Panc1 (cell line): ENCODE measurements around the gene CD244. TPM values are rescaled to one million over a fixed set of nuclear protein-coding genes. Genes with fewer than 3 reads are reported as not detected.

Experiments used
- ATAC-seq: fragments of 200-7000 bp; cut with Tn5 transposase; 2 replicates; pipeline ENCODE4 v1.9.1; 2020; ENCODE audit warnings: mild to moderate bottlenecking, moderate library complexity
- BruUV-seq: library from RNA; stranded (reverse); fragments of 400-500 nt; replicated peaks from 2 replicates; lab custom pipeline; 2021; lab: Mats Ljungman, UMichigan
- CTCF ChIA-PET: fragments of 300-600 bp; sonication (Branson Sonifier 250); formaldehyde crosslinking; loops from one replicate; lab custom pipeline; 2022; ENCODE audit warnings: antibody characterized with exemption; lab: Charles Lee
- POLR2A ChIA-PET: fragments of 300-600 bp; sonication (Branson Sonifier 250); formaldehyde crosslinking; loops from one replicate; lab custom pipeline; 2022; ENCODE audit warnings: antibody characterized with exemption; lab: Charles Lee
- DNase-seq: peaks from one replicate; pipeline ENCODE4 v3.0.0-alpha.2; 2010; ENCODE audit warnings: low read depth, low spot score
- H3K27ac ChIP-seq: 2 replicates; pipeline ENCODE4 v1.5.1; 2011; ENCODE audit warnings: mild to moderate bottlenecking, low read length, inconsistent platforms
- H3K27me3 ChIP-seq: fragments of 200-500 bp; sonication (Bioruptor generic); 2 replicates; pipeline ENCODE4 v1.6.0; 2014; ENCODE audit warnings: low read length, inconsistent platforms; ENCODE audit not compliant: control insufficient read depth, insufficient read depth
- H3K36me3 ChIP-seq: fragments of 200-500 bp; sonication (Bioruptor generic); 2 replicates; pipeline ENCODE4 v1.5.1; 2014; ENCODE audit warnings: inconsistent platforms, mild to moderate bottlenecking, low read length, moderate library complexity; ENCODE audit not compliant: control insufficient read depth, insufficient read depth
- H3K4me1 ChIP-seq: 2 replicates; pipeline ENCODE4 v1.5.1; 2011; ENCODE audit warnings: inconsistent platforms, mild to moderate bottlenecking, low read length, moderate library complexity; ENCODE audit not compliant: control insufficient read depth, insufficient read depth
- H3K4me3 ChIP-seq, 2 experiments: 2 replicates each; pipeline ENCODE4 v1.5.1; 2011 to 2012; ENCODE audit warnings: low read depth in 2 of 2, low read length in 2 of 2, mild to moderate bottlenecking in 2 of 2, inconsistent platforms in 1 of 2, moderate library complexity in 1 of 2
- H3K9me3 ChIP-seq: fragments of 200-500 bp; sonication (Bioruptor generic); 2 replicates; pipeline ENCODE4 v1.5.1; 2014; ENCODE audit warnings: low read depth, mild to moderate bottlenecking, inconsistent platforms, low read length, moderate library complexity; ENCODE audit not compliant: control insufficient read depth, insufficient read depth
- POLR2AphosphoS5 ChIP-seq: IDR thresholded peaks from 2 replicates; pipeline ENCODE4 v1.6.1; 2012; ENCODE audit warnings: mild to moderate bottlenecking, low read depth, low read length, moderate library complexity
- SIN3A ChIP-seq: IDR thresholded peaks from 2 replicates; pipeline ENCODE4 v1.6.1; 2012; ENCODE audit warnings: low read depth, mild to moderate bottlenecking, low read length, moderate library complexity, borderline replicate concordance; ENCODE audit not compliant: insufficient read depth
- TCF7L2 ChIP-seq: IDR thresholded peaks from 2 replicates; pipeline ENCODE4 v1.6.1; 2011; ENCODE audit warnings: mild to moderate bottlenecking, low read depth, low read length, inconsistent platforms
- in situ Hi-C: cut with HindIII; loops from 2 replicates; pipeline ENCODE4 v1.10.0; 2016; ENCODE audit warnings: low sequenced_read_pairs, low pct_unique_long_range_greater_than_20kb
- intact Hi-C: fragments of 100-400 bp; cut with micrococcal nuclease; formaldehyde crosslinking; loops from one replicate; pipeline ENCODE4 v1.10.0; 2022; ENCODE audit not compliant: unreplicated experiment
- total RNA-seq: library from RNA; stranded (reverse); gene quantifications from one replicate; pipeline ENCODE4 v1.2.1, GENCODE V29; 2021; ENCODE audit not compliant: unreplicated experiment
- TF ChIP-seq, protein P1 (sequence below): fragments of 450-650 bp; IDR thresholded peaks from 2 replicates; pipeline ENCODE4 v1.5.1; 2017; ENCODE audit warnings: mild to moderate bottlenecking
- TF ChIP-seq, protein P2 (sequence below), 2 experiments: IDR thresholded peaks; 2 replicates each; pipeline ENCODE4 v1.6.1; 2011 to 2012; ENCODE audit warnings: low read depth in 2 of 2, control low read depth in 1 of 2, low read length in 1 of 2, mild to moderate bottlenecking in 1 of 2, moderate library complexity in 1 of 2; ENCODE audit not compliant: insufficient read depth in 1 of 2

Gene CD244
- total RNA-seq, 1 experiment from 2014 or later, result not detected

DNA sequence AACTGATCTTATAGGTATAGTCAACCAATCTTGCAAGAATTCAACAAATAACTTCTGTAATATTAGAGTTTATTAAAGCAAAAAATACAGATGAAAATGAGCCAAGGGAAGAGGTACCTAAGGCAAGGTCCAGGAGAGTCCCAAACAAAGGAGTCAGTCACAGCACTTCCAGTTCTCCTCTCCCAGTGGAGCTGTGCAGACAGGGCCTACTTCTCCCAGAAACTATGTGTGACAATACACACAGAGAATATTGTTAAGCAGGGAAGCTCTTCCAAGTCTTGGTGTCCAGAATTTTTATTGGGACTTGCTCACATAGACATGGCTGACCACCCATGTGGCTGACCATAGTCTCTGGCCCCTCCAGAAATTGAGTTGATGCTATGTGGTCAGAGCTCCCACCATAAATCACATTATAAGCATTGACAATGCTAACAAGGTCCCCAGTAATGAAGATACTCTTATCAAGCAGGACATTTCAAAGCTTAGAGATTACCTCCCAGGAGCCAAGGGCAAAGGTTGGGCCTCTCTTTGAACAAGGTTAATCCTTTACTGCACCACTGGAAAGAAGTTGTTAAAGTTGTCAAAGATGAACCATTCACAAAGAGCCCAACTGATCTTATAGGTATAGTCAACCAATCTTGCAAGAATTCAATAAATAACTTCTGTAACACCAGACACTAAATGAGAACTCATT, 3.5 kb upstream of the CD244 start:
- Histone ChIP-seq H3K27ac (no peak overlapping the region), H3K9me3 (no peaks in the 10 kb centered on the region), H3K4me1 (no peaks in the 10 kb centered on the region), H3K27me3 (0 out of 2 replicates have a peak, but pooled peaks cover 2% of the 10 kb centered on the region), H3K36me3 (no peaks in the 10 kb centered on the region), H3K4me3 (no peak overlapping the region)
- ATAC-seq (no peak), DNase-seq (no peak)
- intact Hi-C loops (no loop called here), in situ Hi-C loops (no loop called here)
- no TSS peak for BruUV-seq
- POLR2A ChIA-PET, result no interaction called here
- CTCF ChIA-PET, result interaction anchor here (0.6 kb wide), 1 partner anchor 37 kb away, joined by 3 read pairs; no protein-coding TSS in a partner anchor
- TF ChIP-seq TCF7L2 (no peak), SIN3A (no peak), POLR2AphosphoS5 (no peak)
- TF ChIP-seq, protein P1, sequence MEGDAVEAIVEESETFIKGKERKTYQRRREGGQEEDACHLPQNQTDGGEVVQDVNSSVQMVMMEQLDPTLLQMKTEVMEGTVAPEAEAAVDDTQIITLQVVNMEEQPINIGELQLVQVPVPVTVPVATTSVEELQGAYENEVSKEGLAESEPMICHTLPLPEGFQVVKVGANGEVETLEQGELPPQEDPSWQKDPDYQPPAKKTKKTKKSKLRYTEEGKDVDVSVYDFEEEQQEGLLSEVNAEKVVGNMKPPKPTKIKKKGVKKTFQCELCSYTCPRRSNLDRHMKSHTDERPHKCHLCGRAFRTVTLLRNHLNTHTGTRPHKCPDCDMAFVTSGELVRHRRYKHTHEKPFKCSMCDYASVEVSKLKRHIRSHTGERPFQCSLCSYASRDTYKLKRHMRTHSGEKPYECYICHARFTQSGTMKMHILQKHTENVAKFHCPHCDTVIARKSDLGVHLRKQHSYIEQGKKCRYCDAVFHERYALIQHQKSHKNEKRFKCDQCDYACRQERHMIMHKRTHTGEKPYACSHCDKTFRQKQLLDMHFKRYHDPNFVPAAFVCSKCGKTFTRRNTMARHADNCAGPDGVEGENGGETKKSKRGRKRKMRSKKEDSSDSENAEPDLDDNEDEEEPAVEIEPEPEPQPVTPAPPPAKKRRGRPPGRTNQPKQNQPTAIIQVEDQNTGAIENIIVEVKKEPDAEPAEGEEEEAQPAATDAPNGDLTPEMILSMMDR, result no peak
- TF ChIP-seq, protein P2, sequence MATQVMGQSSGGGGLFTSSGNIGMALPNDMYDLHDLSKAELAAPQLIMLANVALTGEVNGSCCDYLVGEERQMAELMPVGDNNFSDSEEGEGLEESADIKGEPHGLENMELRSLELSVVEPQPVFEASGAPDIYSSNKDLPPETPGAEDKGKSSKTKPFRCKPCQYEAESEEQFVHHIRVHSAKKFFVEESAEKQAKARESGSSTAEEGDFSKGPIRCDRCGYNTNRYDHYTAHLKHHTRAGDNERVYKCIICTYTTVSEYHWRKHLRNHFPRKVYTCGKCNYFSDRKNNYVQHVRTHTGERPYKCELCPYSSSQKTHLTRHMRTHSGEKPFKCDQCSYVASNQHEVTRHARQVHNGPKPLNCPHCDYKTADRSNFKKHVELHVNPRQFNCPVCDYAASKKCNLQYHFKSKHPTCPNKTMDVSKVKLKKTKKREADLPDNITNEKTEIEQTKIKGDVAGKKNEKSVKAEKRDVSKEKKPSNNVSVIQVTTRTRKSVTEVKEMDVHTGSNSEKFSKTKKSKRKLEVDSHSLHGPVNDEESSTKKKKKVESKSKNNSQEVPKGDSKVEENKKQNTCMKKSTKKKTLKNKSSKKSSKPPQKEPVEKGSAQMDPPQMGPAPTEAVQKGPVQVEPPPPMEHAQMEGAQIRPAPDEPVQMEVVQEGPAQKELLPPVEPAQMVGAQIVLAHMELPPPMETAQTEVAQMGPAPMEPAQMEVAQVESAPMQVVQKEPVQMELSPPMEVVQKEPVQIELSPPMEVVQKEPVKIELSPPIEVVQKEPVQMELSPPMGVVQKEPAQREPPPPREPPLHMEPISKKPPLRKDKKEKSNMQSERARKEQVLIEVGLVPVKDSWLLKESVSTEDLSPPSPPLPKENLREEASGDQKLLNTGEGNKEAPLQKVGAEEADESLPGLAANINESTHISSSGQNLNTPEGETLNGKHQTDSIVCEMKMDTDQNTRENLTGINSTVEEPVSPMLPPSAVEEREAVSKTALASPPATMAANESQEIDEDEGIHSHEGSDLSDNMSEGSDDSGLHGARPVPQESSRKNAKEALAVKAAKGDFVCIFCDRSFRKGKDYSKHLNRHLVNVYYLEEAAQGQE (IDR thresholded peaks at IDR 0.05; ENCODE audit: insufficient read depth in 1 of 2, low read depth in 2 of 2, low read length in 1 of 2), result no peak

DNA sequence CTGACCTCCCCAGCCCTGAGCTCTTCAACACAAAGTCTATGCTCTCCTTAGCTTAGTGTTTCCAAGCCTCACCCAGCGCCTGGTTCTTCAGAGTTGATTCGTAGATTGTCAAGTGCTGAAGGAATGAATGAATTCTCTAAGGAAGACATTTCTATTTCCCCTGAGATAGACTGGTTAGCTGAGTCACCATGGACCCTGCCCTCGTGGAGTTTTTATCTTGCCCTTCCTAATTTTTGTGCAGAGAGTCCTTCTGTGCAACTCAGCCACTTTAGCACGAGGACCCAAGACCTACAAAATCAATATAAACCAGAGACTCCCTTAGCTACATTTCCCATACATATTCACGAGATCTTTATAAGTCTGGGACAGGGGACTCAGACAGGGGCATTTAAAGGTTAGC, 2.6 kb upstream of the CD244 start:
- DNase-seq (no peak), ATAC-seq (no peak)
- CTCF ChIA-PET, result interaction anchor here (0.6 kb wide), 1 partner anchor 37 kb away, joined by 3 read pairs; no protein-coding TSS in a partner anchor
- intact Hi-C loops, result no loop called here
- H3K4me3 ChIP-seq, result no peak overlapping the region
- H3K9me3 ChIP-seq, result no peaks in the 10 kb centered on the region
- in situ Hi-C loops, result no loop called here
- POLR2A ChIA-PET, result no interaction called here
- H3K4me1 ChIP-seq, result no peaks in the 10 kb centered on the region
- H3K27me3 ChIP-seq, result 0 out of 2 replicates have a peak, but pooled peaks cover 2% of the 10 kb centered on the region
- TF ChIP-seq SIN3A, result no peak
- TF ChIP-seq TCF7L2, result no peak
- no peak for TF ChIP-seq POLR2AphosphoS5
- TF ChIP-seq, protein P1, result no peak
- TF ChIP-seq, protein P2 (IDR thresholded peaks at IDR 0.05; ENCODE audit: insufficient read depth in 1 of 2, low read depth in 2 of 2, low read length in 1 of 2), result no peak
- H3K27ac ChIP-seq, result no peak overlapping the region
- BruUV-seq, result no TSS peak
- no peaks in the 10 kb centered on the region for H3K36me3 ChIP-seq
